SH-SY5Y (cell line): ENCODE data around the gene SAMM50.

Experiments
- GATA2 ChIP-seq: IDR thresholded peaks from 2 replicates; pipeline ENCODE4 v1.6.1; 2011; ENCODE audit warnings: mild to moderate bottlenecking, low read depth, low read length
- GATA3 ChIP-seq: IDR thresholded peaks from 2 replicates; pipeline ENCODE4 v1.6.1; 2011; ENCODE audit warnings: low read depth, mild to moderate bottlenecking, low read length, moderate library complexity

- no peak for TF ChIP-seq GATA3
- TF ChIP-seq GATA2: no peak
Measured at GRCh38 chr22:44029069-44029468, 73.8 kb downstream of the SAMM50 start.
